HG03097 (cell line): Measurements from ENCODE around the gene RAD51B.

Source experiments
- ATAC-seq: cut with Tn5 transposase; IDR thresholded peaks from one replicate; pipeline ENCODE4 v1.9.1; 2021; ENCODE audit not compliant: unreplicated experiment, low FRiP score

The RAD51B gene

GRCh38 chr14:68241862-68242487 lies 422.4 kb downstream of the RAD51B start:
- ATAC-seq = no peak

GRCh38 chr14:68243450-68244010 lies 424.0 kb downstream of the RAD51B start:
- ATAC-seq = no peak

GRCh38 chr14:68244262-68244980 lies 424.8 kb downstream of the RAD51B start:
- ATAC-seq = no peak

GRCh38 chr14:68245146-68246073 lies 425.8 kb downstream of the RAD51B start:
- no peak for ATAC-seq

- no peak for ATAC-seq
Measured at GRCh38 chr14:68246074-68246785, 426.7 kb downstream of the RAD51B start.

- no peak for ATAC-seq
Measured at GRCh38 chr14:68246786-68247105, 427.2 kb downstream of the RAD51B start.

GRCh38 chr14:68247274-68247673 lies 427.7 kb downstream of the RAD51B start:
- no peak for ATAC-seq

GRCh38 chr14:68247676-68248268 lies 428.2 kb downstream of the RAD51B start:
- no peak for ATAC-seq

- no peak for ATAC-seq
Measured at GRCh38 chr14:68248481-68249255, 429.1 kb downstream of the RAD51B start.

GRCh38 chr14:68249661-68250451 lies 430.3 kb downstream of the RAD51B start:
- ATAC-seq = no peak

GRCh38 chr14:68250927-68251768 lies 431.6 kb downstream of the RAD51B start:
- no peak for ATAC-seq

GRCh38 chr14:68251769-68252100 lies 432.2 kb downstream of the RAD51B start:
- no peak for ATAC-seq

GRCh38 chr14:68253160-68253780 lies 433.7 kb downstream of the RAD51B start:
- no peak for ATAC-seq

- no peak for ATAC-seq
Measured at GRCh38 chr14:68253878-68254528, 434.4 kb downstream of the RAD51B start.

GRCh38 chr14:68254669-68255527 lies 435.3 kb downstream of the RAD51B start:
- ATAC-seq = no peak

- ATAC-seq = no peak
Measured at GRCh38 chr14:68255693-68256178, 436.2 kb downstream of the RAD51B start.
